NOMO-1 treated with DMSO at 0.1 percent for 48 hours (cell line): ENCODE measurements around the gene LGALS4.
"Not testable (repeated sequence)": the region's sequence is repeated elsewhere in the genome, so short reads cannot be mapped to it uniquely, and the experiment has no call there.

Source experiments
- DNase-seq: peaks from one replicate; lab custom pipeline; 2025; ENCODE audit not compliant: unreplicated experiment; lab: John Stamatoyannopoulos, UW

LGALS4 gene

GRCh38 chr19:38797781-38798180 lies 15.0 kb downstream of the LGALS4 start:
- DNase-seq, result not testable (repeated sequence)

GRCh38 chr19:38796154-38796553 lies 16.6 kb downstream of the LGALS4 start:
- DNase-seq, result no peak

- no peak for DNase-seq
Observed at GRCh38 chr19:38795549-38795948, 17.2 kb downstream of the LGALS4 start.

GRCh38 chr19:38793671-38794070 lies 19.1 kb downstream of the LGALS4 start:
- DNase-seq, result no peak

- DNase-seq, result no peak
Observed at GRCh38 chr19:38793177-38793576, 19.6 kb downstream of the LGALS4 start.

- DNase-seq, result no peak
Observed at GRCh38 chr19:38792250-38793111, 20.3 kb downstream of the LGALS4 start.

GRCh38 chr19:38791451-38792064 lies 21.2 kb downstream of the LGALS4 start:
- DNase-seq, result not testable (repeated sequence)

- DNase-seq, result not testable (repeated sequence)
Observed at GRCh38 chr19:38790507-38791403, 22.0 kb downstream of the LGALS4 start.

- no peak for DNase-seq
Observed at GRCh38 chr19:38788478-38789243, 24.1 kb downstream of the LGALS4 start, which contains the start of gene LGALS7B. Gene LGALS7B (plus strand): TSS chr19:38789200. CDS start chr19:38789227, 27 bp downstream.

GRCh38 chr19:38786572-38787265 lies 26.0 kb downstream of the LGALS4 start:
- DNase-seq, result no peak

- not testable (repeated sequence) for DNase-seq
Observed at GRCh38 chr19:38786061-38786460, 26.7 kb downstream of the LGALS4 start.

- DNase-seq, result no peak
Observed at GRCh38 chr19:38785187-38785699, 27.5 kb downstream of the LGALS4 start.

GRCh38 chr19:38784224-38784623 lies 28.5 kb downstream of the LGALS4 start:
- no peak for DNase-seq

- not testable (repeated sequence) for DNase-seq
Observed at GRCh38 chr19:38782212-38782611, 30.5 kb downstream of the LGALS4 start.

GRCh38 chr19:38781058-38781457 lies 31.7 kb downstream of the LGALS4 start:
- DNase-seq, result no peak

GRCh38 chr19:38780443-38780842 lies 32.3 kb downstream of the LGALS4 start:
- no peak for DNase-seq

- DNase-seq, result no peak
Observed at GRCh38 chr19:38778733-38779132, 34.0 kb downstream of the LGALS4 start.

GRCh38 chr19:38774181-38774950 lies 38.4 kb downstream of the LGALS4 start:
- no peak for DNase-seq
